Mammary epithelial cell (primary cell): ENCODE data around the gene MYO18A.

Experiments used
- CTCF ChIP-seq, 2 donors: IDR thresholded peaks in 1 of 2; conservative IDR thresholded peaks in 1 of 2; 2 replicates each; pipeline ENCODE4 v1.5.1; 2011 to 2012; ENCODE audit warnings: inconsistent platforms in 2 of 2, low read length in 2 of 2, mild to moderate bottlenecking in 2 of 2, control low read depth in 1 of 2, low read depth in 1 of 2; ENCODE audit not compliant: insufficient read depth in 1 of 2; ENCODE audit errors: extremely low read depth in 1 of 2
- EZH2 ChIP-seq: IDR thresholded peaks from 2 replicates; pipeline ENCODE4 v1.6.1; 2012; ENCODE audit warnings: low read length, inconsistent platforms, borderline replicate concordance

DNA sequence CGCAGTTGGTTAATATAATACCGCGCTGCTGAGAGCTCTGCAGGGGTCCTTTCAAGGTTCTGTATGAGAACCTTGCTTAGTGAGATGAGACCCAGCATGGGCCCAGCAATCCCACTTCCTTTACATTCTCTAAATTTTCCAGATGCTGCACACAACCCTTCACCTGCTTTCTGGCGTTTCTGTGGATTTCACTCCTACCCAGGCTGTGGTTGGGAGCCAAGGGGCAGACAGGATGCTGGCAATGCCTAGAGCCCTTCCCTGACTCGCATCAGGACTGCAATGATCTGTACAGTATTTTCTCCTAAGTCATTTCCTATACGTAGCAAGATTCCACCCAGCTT lies 147.4 kb downstream of the MYO18A start:
- no peak for TF ChIP-seq CTCF (conservative IDR thresholded peaks at IDR 0.05 in 1 of 2, IDR thresholded peaks at IDR 0.05 in 1 of 2; ENCODE audit: extremely low read depth in 1 of 2, insufficient read depth in 1 of 2, low read depth in 1 of 2, low read length in 2 of 2)
- TF ChIP-seq EZH2 = no peak
